DND-41 (cell line): ENCODE measurements around the gene GIPC1.

ENCODE experiments used
- EZH2 ChIP-seq: IDR thresholded peaks from 3 replicates; pipeline ENCODE4 v1.6.1; 2012; ENCODE audit warnings: borderline replicate concordance, low read depth, mild to moderate bottlenecking, moderate library complexity, low read length, inconsistent platforms; ENCODE audit not compliant: severe bottlenecking
- TF ChIP-seq, protein P1 (sequence below): IDR thresholded peaks from 2 replicates; pipeline ENCODE4 v1.5.1; 2012; ENCODE audit warnings: borderline replicate concordance, low read length, moderate library complexity, mild to moderate bottlenecking; ENCODE audit not compliant: poor library complexity, severe bottlenecking; ENCODE audit errors: extremely low read depth

GRCh38 chr19:14450168-14450874 lies 45.6 kb downstream of the GIPC1 start:
- TF ChIP-seq, protein P1, sequence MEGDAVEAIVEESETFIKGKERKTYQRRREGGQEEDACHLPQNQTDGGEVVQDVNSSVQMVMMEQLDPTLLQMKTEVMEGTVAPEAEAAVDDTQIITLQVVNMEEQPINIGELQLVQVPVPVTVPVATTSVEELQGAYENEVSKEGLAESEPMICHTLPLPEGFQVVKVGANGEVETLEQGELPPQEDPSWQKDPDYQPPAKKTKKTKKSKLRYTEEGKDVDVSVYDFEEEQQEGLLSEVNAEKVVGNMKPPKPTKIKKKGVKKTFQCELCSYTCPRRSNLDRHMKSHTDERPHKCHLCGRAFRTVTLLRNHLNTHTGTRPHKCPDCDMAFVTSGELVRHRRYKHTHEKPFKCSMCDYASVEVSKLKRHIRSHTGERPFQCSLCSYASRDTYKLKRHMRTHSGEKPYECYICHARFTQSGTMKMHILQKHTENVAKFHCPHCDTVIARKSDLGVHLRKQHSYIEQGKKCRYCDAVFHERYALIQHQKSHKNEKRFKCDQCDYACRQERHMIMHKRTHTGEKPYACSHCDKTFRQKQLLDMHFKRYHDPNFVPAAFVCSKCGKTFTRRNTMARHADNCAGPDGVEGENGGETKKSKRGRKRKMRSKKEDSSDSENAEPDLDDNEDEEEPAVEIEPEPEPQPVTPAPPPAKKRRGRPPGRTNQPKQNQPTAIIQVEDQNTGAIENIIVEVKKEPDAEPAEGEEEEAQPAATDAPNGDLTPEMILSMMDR = no peak
- no peak for TF ChIP-seq EZH2
